ENCODE measurements around the gene ANGPTL7.
"Not testable (repeated sequence)": the region's sequence is repeated elsewhere in the genome, so short reads cannot be mapped to it uniquely, and the experiment has no call there.

Gene ANGPTL7

GRCh38 chr1:11170102-11170501 lies 19.1 kb upstream of the ANGPTL7 start:
- no peak for DNase-seq

GRCh38 chr1:11174261-11174942 lies 14.8 kb upstream of the ANGPTL7 start:
- no peak for DNase-seq

DNA sequence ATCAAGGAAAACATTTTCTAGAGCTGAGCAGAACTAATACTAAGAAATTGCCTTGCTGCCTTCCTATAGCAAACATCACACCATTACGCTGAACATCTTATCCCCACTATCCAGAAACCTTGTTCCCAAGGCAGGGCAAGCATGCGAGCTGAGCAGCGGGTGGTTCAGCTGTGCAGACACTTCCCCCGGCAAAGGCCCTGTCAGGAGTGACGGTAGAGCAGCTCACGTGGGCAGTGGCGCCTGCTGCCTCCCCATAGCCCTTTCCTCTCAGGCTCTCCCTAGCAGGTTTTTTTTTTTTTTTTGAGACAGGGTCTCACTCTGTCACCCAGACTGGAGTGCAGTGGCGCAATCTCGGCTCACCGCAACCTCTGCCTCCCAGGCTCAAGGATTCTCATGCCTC lies 13.7 kb upstream of the ANGPTL7 start:
- no peak for DNase-seq

DNA sequence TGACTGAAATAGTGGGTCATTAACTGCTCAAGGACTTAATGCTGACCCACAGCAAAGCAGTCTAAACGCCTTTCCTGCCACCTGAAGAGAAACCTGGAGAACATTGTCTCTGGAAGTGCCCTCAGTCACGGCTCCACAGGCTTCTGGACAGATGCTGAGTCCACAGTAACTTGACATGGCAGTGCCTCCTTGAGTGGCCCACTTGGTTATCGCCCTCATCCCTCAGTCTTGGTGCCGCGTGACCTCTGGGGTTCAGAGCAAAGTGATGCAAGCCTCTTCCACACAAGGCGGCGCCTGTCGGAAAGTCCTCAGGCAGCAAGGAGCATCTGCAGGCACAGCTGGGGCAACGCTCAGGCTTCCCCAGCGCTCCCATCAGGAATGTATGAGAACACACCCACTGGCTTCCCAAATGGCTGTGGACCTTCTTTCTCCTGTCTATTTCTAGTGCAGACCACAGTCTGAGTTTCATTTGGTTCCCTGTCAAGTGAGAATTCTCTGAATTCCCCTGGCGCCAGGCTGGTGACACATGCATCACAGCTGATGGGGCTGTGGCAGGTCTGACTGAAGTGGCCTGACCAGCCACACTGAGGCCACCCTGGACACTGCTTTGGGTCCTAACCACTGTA lies 13.0 kb upstream of the ANGPTL7 start:
- DNase-seq: no peak

- no peak for DNase-seq
These were observed 10.8 kb upstream of the ANGPTL7 start for GRCh38 chr1:11178021-11179015.

DNA sequence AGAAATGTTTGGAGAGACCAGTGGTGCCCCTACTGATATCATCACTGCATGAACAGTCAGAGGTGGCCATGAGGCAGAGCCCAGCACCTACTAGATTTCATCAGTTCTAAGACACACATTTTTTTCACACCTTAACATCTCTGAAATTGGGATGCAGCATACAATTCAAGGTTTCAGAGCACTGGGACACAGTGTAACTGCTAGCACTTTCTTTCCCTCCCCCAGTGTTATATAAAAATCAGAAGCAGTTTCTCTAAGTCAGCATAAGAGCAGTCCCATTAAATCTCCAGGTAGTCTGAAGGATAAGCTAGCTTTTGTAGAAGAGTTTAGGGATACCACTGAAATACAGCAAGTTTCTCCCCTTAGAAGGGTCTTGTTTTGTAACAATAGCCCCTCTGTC lies 10.0 kb upstream of the ANGPTL7 start:
- DNase-seq: no peak

- not testable (repeated sequence) for DNase-seq
These were observed 9.4 kb upstream of the ANGPTL7 start for GRCh38 chr1:11179749-11180148.

DNA sequence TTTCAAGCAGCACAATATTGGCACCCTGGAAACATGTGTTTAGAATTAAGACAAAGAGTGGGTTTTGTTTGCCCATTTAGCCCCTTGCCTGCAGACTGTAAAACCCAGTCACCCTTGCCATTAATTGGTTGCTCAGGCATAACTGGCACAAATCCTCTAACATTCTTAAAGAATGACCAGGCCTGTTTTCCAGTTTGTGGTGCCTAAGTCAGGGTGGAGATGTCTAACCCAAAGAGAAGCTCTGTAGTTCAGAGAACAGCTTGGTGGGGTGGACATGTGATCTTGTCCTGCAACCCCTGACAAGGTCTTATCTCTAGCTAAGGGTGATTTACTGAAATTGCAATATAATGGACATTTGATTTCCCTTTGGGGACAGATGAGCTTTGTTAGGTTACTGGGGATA lies 8.8 kb upstream of the ANGPTL7 start:
- no peak for DNase-seq

DNA sequence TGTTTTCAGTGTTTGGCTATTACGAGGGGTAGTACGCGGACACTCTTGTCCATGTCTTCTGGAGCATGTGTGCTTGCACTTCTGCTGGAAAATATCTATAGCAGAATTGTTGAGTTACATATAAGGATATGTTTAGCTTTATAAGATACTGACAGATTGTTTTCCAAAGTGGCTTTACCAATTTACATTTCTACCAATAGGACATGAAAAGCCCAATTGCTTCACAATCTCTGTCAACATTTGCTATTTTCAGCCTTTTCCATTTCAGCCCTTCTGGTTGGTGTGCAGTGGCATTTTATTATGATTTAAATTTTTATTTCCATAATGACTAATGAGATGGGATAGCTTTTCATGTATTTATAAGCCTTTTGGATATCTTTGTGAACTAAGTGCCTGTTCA lies 6.3 kb upstream of the ANGPTL7 start:
- no peak for DNase-seq

- no peak for DNase-seq
These were observed 4.2 kb upstream of the ANGPTL7 start for GRCh38 chr1:11184973-11185372.

DNA sequence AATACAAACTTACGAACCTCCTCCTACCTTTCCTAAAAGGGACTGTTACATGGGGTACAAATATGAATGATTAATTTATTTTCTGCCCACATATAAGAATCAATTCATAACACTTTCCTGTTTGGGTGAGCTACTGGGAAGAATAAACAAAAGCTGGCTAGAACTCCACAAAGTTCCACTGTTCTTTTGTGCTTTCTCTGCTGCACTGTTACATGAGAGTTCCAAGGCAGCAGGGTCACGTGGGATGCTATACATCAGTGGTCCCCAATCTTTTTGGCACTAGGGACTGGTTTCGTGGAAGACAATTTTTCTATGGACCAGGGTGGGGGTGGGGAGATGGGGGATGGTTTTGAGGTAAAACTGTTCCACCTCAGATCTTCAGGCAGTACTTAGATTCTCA lies 2.2 kb upstream of the ANGPTL7 start:
- no peak for DNase-seq

DNA sequence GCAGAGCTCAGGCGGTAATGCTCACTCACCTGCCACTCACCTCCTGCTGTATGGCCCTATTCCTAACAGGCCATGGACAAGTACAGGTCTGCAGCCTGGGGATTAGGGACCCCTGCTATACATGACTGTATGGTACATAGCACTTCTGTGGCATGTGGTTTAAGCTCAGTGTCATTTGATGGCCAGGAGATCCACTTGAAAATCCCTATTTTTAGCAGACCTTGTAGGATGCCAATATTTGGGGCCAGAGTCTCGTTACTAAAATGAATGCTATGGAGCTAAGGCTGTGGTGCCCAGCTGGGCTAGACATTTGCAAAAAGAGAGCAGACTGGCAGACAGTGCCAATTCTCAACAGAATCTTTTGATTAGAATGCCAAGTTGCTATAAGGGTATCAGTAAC lies 1.7 kb upstream of the ANGPTL7 start:
- no peak for DNase-seq

GRCh38 chr1:11187931-11188330 lies 1.2 kb upstream of the ANGPTL7 start:
- DNase-seq: no peak

DNA sequence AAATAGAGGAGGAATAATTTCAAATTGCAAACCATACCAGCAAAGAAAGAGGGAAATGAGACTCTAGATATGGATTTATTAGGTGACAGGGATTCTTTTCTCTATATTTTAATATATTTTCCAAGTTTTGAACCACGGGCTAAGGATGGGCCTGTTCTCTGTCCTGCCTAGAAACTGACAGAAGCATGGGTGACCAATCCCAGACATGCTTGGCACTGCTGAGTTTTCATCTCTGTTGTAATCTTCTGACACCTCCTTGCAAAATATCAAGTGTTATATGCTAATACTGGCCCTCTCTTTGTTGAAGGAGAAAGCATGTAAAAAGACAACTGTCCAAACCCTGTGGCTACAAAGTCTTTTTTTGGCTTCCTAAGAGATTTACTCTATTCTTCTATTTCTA lies 774 bp upstream of the ANGPTL7 start:
- DNase-seq: no peak

GRCh38 chr1:11193376-11193775 lies 4.2 kb downstream of the ANGPTL7 start:
- no peak for DNase-seq

GRCh38 chr1:11194407-11195176 lies 5.4 kb downstream of the ANGPTL7 start:
- no peak for DNase-seq

- no peak for DNase-seq
These were observed 7.8 kb downstream of the ANGPTL7 start for GRCh38 chr1:11196945-11197344.

DNA sequence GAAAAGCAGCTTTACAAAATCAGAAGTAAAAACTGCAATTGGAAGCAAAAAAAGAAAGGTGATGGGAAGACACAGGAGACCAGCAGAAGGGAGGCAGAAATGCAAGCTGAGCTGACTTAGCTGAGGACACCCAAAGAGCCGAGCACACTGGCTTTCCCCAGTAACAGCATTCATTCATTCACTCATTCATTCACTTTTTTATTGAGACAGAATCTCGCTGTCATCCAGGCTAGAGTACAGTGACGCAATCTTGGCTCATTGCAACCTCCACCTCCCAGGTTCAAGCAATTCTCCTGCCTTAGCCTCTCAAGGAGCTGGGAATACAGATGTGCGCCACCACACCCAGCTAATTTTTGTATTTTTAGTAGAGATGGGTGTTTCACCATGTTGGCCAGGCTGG lies 8.2 kb downstream of the ANGPTL7 start:
- DNase-seq: no peak

DNA sequence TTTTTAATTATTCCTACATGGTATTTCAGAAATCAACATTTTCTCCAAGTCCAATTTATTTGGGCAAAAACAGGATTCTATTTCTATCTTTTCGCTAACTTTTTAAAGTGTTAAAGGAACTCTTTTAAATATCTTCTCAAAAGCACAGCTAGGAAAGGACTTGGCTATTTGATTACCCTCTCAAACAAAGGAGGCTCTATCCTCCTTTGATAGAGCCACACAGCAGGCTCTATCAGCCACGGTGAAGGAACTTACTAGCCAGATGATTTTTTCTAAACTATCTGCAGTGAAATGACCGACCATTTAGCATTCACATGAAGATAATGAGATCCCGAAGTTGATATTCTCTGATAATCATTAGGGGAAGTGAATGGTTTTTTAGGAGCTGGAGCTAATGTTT lies 9.1 kb downstream of the ANGPTL7 start:
- no peak for DNase-seq

- no peak for DNase-seq
These were observed 9.9 kb downstream of the ANGPTL7 start for GRCh38 chr1:11198851-11199594.

DNA sequence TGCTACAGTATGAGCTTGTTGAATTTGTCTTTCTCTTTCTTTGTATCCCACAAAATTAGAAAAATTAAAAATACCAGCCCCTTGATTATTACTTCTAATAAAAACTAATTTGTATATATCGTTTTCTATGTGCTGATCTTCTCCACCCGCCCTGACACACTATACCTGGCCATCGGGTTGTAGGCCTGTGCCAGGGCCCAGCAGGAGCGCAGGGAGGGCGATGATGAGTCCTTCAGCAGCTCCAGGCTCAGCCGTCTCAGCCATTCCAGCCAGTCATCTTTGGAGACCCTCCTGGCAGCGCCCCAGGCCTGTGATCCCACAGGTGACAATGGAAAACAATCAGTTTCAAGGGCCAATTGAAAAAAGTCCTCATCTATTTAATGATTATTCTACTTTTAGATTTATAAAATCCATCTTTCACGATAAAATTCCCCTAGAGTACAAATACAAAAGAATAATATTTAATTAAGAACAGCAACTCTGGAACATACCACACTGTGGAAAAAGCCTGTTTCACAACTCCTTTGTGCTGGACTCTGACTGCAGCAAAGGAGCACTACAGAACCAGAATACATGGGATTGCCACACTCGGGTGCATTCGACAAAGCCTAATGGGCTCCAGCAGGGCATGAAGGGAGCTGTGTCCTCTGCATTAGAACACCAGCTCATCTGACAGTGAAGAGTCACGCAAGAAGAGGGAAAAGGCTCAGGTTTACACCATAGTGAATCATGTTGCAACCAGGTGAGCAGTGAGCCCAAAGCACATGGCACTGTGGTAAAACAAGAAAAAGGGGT lies 15.4 kb downstream of the ANGPTL7 start:
- DNase-seq: no peak
